Measurements from ENCODE around the gene SERTAD1. TPM values are rescaled to one million over a fixed set of nuclear protein-coding genes. Genes with fewer than 3 reads are reported as not detected.

SERTAD1 gene
- total and polyA plus RNA-seq, 2 of the 4 experiments (the other 2 are of a cell fraction), result 21.1 to 27.4 TPM

- no peak overlapping the region for H2BK20ac ChIP-seq (ENCODE audit: low read depth, low read length)
- no peak overlapping the region for H4K5ac ChIP-seq (ENCODE audit: low read depth, low read length)
- no peaks in the 10 kb centered on the region for H3K36me3 ChIP-seq (ENCODE audit: control insufficient read depth, insufficient read depth, low read length)
- H2AK9ac ChIP-seq (replicated peaks; ENCODE audit: low read depth, low read length, poor library complexity), result no peak overlapping the region
- no peak overlapping the region for H3K18ac ChIP-seq (ENCODE audit: low read depth, low read length)
- no peak overlapping the region for H2AFZ ChIP-seq (replicated peaks; ENCODE audit: low read length, poor library complexity)
- H4K20me1 ChIP-seq (ENCODE audit: insufficient read depth, low read length), result no peaks in the 10 kb centered on the region
- no peak overlapping the region for H2BK120ac ChIP-seq (ENCODE audit: low read depth, low read length)
- H3K4ac ChIP-seq (ENCODE audit: low read depth, low read length), result no peak overlapping the region
- H3K4me2 ChIP-seq (ENCODE audit: low read depth, low read length), result no peak overlapping the region
- no peaks in the 10 kb centered on the region for H3K9me1 ChIP-seq (ENCODE audit: insufficient read depth, low read length)
- H3K27ac ChIP-seq (ENCODE audit: insufficient read depth, low read length), result no peak overlapping the region
- no peak for TF ChIP-seq MAFK (IDR thresholded peaks at IDR 0.05; ENCODE audit: low read depth, low read length)
- no peak for TF ChIP-seq FOS (IDR thresholded peaks at IDR 0.05; ENCODE audit: low read depth, low read length)
- no peak for TF ChIP-seq BHLHE40 (IDR thresholded peaks at IDR 0.05; ENCODE audit: low read depth, low read length)
- TF ChIP-seq RCOR1 (IDR thresholded peaks at IDR 0.05; ENCODE audit: insufficient replicate concordance, low read length), result no peak
- no peak overlapping the region for H3K23ac ChIP-seq (ENCODE audit: low read depth, low read length)
- WGBS, 2 experiments (ENCODE audit: extremely low coverage in 2 of 2, insufficient read length in 1 of 2), result no CpG with 5 or more reads among the region's 13 CpGs
- ChIA-PET CTCF (no interaction called here), POLR2A (ENCODE audit: unreplicated experiment) (interaction anchor here (0.7 kb wide), 1 partner anchor 21 kb away, joined by 8 read pairs; no protein-coding TSS in a partner anchor)
- no peak overlapping the region for H2AK5ac ChIP-seq (ENCODE audit: low read depth, low read length)
- no peak overlapping the region for H4K91ac ChIP-seq (ENCODE audit: insufficient read depth, low read depth, low read length)
- H3K9me3 ChIP-seq (ENCODE audit: control insufficient read depth, insufficient read depth, low read length), result no peaks in the 10 kb centered on the region
- ATAC-seq (ENCODE audit: low read depth) (no peak), DNase-seq (no peak)
- in situ Hi-C loops (cut with MboI; ENCODE audit: low sequenced_read_pairs) (no loop called here), intact Hi-C loops (cut with micrococcal nuclease) (no loop called here), dilution Hi-C loops (cut with HindIII; ENCODE audit: low sequenced_read_pairs, unreplicated experiment) (no loop called here)
- no peak overlapping the region for H3K56ac ChIP-seq (ENCODE audit: extremely low read depth, insufficient read depth, low read length)
- no peak overlapping the region for H3K4me3 ChIP-seq (ENCODE audit: insufficient read depth, low read depth, low read length)
- no peak overlapping the region for H3K14ac ChIP-seq (replicated peaks; ENCODE audit: low read depth, low read length)
- no peaks in the 10 kb centered on the region for H3K4me1 ChIP-seq (ENCODE audit: control insufficient read depth, insufficient read depth, low read length)
- H3K27me3 ChIP-seq (ENCODE audit: control insufficient read depth, insufficient read depth, low read length), result peaks cover 2% of the 10 kb centered on the region; the same call in 1 of the 2 replicates
- no TSS peak for BruUV-seq (replicated peaks)
- no peak overlapping the region for H2BK5ac ChIP-seq (ENCODE audit: low read depth, low read length, poor library complexity, severe bottlenecking)
- no peak overlapping the region for H3K9ac ChIP-seq (ENCODE audit: low read depth, low read length)
- H3K79me1 ChIP-seq (ENCODE audit: low read depth in 1 of 2, low read length in 2 of 2), result no peaks in the 10 kb centered on the region
- no peak overlapping the region for H4K8ac ChIP-seq (ENCODE audit: low read depth in 2 of 2, low read length in 2 of 2)
- no peak overlapping the region for H2BK15ac ChIP-seq (ENCODE audit: low read depth, low read length)
Measured at GRCh38 chr19:40472516-40472915, 46.7 kb upstream of the SERTAD1 start.

Measured in IMR-90 (cell line).